HG03558 (cell line): ENCODE results near the gene TCP11.

Experiments used
- ATAC-seq: cut with Tn5 transposase; IDR thresholded peaks from one replicate; pipeline ENCODE4 v1.9.1; 2021; ENCODE audit warnings: moderate number of reproducible peaks; ENCODE audit not compliant: unreplicated experiment; ENCODE audit errors: extremely low read depth

TCP11 gene

GRCh38 chr6:35141007-35141655 is at the start of gene TCP11:
TSS of gene TCP11 (minus strand) at chr6:35141339. CDS start at chr6:35140870, 469 bp downstream.
- no peak for ATAC-seq

DNA sequence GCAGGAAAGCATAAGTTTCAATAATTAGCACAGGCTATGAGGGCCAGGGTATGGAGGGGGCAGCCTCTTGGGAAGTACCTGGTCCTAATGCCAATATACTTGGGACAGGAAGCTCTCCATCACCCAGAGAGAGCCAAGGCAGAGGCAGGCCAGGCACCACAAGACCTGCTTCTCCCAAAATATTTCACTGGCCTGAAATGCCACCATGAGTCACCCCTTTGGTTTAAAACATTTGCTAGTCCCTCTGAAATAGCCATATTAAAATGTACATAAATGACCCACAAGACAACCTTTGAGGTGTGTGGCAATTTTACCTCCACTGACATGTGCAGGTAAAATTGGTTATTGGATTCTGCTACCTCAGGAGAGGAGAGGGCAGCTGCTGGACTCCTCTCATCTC is 49.2 kb upstream of the TCP11 start:
- ATAC-seq = no peak

GRCh38 chr6:35188886-35189285 is 47.7 kb upstream of the TCP11 start:
- ATAC-seq = no peak

DNA sequence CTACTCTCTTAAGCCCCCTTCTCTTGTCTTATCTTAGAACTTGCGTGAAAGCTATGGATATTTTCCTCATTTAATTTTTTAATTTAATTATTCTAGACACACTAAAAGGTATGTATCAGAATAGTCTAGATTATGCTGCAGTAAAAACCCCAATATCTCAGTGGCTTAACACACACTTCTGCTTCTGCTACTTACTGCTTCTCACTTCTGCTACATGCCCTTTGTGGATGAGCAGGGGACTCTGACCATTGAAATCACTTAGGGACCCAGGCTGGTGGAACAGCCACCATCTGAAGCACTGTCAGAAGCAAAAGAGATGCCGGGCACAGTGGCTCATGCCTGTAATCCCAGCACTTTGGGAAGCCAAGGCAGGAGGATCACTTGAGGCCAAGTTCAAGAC is 45.4 kb upstream of the TCP11 start:
- ATAC-seq = no peak

GRCh38 chr6:35185971-35186370 is 44.8 kb upstream of the TCP11 start:
- ATAC-seq = no peak

DNA sequence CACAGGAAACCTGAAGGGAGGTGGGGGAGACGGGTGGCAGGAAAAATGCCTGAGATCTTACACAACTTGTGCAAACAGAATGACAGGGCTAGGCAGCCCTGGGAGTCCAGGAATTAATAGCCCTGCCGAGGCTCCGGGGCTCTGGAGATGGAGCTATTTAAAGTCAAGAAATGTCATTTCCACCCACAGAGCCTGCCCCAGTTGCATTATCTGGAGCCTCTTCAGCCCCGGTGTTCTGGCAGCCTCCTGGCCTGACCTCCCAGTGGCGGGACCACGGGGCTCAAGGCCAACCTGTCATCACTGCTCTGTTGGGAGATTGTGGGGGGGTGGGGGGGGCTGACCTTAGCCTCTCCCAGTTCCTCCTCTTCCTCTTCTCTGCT is 44.2 kb upstream of the TCP11 start:
- no peak for ATAC-seq

DNA sequence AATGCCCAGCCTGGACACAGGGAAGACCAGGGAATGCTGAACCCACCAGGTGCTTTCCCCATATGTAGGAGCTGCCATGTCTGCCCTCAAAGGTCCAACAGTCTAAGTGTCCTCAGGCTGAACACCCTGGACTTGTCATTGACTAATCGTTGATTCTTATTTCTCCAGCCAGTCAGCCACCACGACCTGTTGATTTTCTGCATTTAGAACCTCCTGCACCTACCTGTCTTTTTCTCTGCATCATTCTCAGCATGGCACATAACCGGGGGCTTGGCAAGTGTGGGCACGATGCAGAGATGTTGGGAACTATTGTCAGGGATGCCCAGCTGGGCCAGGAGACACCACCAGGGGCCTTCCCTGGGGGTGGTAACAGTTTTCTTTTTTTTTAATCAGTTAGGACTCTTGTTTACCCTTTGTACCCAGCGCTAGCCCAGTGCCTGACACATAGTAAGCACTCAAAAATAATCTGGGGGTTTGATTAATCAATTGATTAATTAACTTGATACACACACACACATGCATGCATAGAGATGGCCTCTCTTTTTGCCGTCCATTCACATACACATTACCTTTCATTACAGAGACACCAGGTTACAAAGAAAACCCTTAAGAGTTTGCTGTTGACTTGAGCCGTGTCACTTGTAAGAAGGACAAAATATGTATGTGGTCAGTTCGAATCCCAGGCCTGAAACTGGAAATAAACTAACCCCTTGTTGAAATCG is 43.6 kb upstream of the TCP11 start:
- ATAC-seq = no peak

- no peak for ATAC-seq
Measured at GRCh38 chr6:35183935-35184334, 42.8 kb upstream of the TCP11 start.

DNA sequence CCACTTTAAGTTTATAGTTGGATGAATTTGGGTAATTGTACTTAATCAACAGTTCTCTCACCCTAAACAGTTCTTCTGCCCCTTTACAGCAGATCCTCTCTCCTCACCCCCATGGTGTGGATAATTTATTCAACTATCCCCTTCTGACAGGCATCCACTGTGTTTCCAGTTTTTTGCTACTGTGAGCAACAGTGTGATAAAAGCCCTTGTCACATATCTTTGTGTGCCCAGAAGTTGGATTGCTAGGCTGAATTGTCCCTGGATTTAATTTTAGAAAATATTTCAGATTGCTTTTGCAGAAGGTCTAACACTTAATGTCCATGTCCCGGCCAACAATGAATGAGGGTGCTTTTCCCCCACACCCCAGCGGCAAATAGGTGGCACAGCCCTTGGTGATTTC is 42.1 kb upstream of the TCP11 start:
- ATAC-seq = no peak

GRCh38 chr6:35181933-35182612 is 40.9 kb upstream of the TCP11 start:
- no peak for ATAC-seq

DNA sequence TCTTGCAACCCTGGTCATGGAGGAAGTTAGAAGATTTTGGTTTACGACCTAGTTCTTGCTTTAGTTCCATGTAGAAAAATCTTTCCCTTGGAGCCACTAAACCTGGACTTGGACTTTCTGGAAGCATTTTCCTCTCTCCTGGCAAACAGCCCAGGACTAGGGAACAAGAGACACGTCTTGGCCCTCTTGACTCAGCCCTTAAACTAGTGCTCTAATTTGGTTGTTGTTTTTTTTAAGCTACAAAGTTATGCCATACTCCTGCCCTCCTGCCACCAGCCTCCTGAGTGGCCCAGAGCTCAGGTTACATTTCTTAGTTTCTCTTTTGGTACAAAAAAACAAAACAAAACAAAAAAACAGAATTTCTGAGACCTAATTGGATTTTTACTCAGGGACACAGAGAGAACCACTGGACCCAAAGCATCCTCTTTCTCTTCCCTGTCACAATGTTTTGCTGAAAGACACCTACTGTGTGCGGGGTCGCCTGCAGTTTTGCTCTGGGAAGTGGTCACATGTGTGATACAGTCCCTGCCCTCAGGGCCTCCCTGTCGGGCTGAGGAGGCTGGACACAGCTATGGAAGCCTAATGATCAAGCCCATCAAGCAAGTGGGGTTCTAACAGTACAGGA is 40.3 kb upstream of the TCP11 start:
- no peak for ATAC-seq

- no peak for ATAC-seq
Measured at GRCh38 chr6:35179901-35180535, 38.9 kb upstream of the TCP11 start.

DNA sequence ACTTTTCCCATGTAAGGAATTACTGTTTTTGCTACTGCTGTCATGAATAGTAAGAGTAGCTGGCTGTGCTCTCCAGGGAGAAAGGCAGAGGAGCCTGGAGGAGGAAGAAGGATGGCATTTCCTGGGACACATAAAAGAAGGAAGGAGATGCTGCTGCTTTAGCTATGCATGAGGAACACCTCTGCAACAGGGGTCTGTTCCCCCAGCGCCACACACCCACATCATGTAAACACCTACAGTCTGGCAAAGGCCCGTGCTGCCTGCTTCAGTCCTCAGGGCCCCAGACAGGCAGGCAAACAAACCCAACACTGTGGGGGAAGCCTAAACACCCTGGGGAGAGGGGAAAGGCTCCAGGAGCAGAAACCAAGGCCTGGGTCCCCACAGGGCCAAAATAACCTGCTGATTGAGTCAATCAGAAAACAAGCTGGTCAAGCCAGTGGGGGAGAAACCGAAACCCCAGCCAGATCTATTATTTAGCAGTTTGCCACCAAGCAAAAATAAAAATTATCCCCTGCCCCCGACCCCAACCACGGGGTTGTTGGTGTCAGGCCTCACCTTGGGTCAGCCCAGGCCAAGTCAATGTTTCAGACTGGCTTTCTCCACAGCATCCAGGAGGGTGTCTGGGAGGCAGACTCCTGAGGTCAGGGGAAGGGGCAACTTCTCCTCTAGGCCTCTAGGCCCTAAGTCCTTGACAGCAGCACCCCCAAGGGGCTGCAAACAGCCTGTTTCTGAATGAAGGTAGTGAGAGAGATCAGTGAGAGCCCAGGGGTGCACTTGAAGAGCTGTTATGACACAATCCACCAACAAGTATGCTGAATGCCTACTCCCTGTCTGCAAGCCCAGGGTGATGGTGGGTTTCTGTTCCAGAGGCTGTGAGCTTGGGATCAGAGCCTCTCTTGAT is 38.0 kb upstream of the TCP11 start:
- no peak for ATAC-seq

DNA sequence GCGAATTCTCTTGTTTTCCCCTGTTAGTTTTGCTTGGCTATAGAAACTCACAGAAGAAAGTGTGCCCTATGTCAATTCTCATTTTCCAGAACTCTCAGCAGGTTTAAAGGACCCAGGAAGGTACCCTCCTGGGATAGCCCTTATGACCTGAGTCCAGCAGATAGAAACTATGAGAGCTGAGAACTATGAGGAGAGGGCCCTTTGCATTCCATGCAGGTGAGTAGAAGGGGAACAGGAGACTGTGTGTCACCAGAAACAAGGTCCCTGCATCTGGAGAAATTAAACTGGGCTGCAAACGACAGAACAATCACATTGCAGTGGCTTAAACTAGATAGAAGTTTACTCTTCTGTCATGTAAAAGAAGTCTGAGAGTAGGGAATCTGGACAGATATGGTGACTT is 36.9 kb upstream of the TCP11 start:
- no peak for ATAC-seq

- no peak for ATAC-seq
Measured at GRCh38 chr6:35177596-35177995, 36.5 kb upstream of the TCP11 start.

DNA sequence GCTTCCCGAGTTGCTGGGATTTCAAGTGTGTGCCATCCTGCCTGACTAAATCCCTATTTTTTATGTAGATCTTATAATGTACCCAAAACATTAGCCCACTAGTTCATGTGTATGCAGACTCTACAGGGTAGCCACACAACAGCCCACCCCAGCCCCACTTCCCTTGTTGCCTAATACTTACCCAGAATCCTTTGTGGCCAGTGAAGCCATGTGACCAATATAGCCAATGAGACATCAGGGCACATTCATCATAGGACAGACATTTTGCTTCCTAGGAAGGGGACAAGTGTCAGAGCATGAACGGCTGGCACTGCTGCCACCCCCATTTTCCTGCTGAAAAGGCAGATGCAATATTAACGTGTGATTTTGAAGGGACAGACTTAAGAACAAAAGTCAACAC is 36.0 kb upstream of the TCP11 start:
- no peak for ATAC-seq

GRCh38 chr6:35176301-35177024 is 35.3 kb upstream of the TCP11 start:
- no peak for ATAC-seq

DNA sequence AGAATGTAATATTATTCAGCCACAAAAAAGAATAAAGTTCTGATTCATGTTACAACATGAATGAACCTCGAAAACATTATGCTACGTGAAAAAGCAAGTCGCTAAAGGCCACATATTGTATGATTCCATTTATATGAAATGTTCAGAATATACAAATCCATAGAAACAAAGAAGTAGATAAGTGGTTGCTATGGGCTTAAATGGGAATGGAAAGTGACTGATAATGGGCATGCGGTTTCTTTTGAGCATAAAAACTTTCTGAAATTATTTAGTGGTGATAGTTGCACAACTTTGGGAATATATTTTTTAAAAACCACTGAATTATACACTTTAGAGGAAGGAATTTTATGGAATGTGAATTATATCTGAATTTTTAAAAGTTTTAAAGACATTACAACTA is 33.4 kb upstream of the TCP11 start:
- ATAC-seq = no peak

- no peak for ATAC-seq
Measured at GRCh38 chr6:35174088-35174434, 32.9 kb upstream of the TCP11 start.
